NB4 (cell line): ENCODE results near the gene CA5B.

ENCODE experiments used
- DNase-seq: peaks from one replicate; pipeline ENCODE4 v3.0.0; 2010; ENCODE audit warnings: low read depth
- H3K4me3 ChIP-seq: one replicate; pipeline ENCODE4 v1.5.1; 2011; ENCODE audit warnings: mild to moderate bottlenecking, low read depth, low read length, moderate library complexity
- MYC ChIP-seq: IDR thresholded peaks from 2 replicates; pipeline ENCODE4 v1.6.1; 2011; ENCODE audit warnings: low read depth, low read length
- POLR2A ChIP-seq: IDR thresholded peaks from 2 replicates; pipeline ENCODE4 v1.6.1; 2011; ENCODE audit warnings: mild to moderate bottlenecking; ENCODE audit not compliant: insufficient read length; ENCODE audit errors: extremely low read depth
- TF ChIP-seq, protein P1 (sequence below): IDR thresholded peaks from one replicate; pipeline ENCODE4 v1.5.1; 2012; ENCODE audit warnings: low read depth, low read length
- TF ChIP-seq, protein P2 (sequence below): IDR thresholded peaks from 2 replicates; pipeline ENCODE4 v1.6.1; 2011; ENCODE audit warnings: low read depth, low read length

The CA5B gene

DNA sequence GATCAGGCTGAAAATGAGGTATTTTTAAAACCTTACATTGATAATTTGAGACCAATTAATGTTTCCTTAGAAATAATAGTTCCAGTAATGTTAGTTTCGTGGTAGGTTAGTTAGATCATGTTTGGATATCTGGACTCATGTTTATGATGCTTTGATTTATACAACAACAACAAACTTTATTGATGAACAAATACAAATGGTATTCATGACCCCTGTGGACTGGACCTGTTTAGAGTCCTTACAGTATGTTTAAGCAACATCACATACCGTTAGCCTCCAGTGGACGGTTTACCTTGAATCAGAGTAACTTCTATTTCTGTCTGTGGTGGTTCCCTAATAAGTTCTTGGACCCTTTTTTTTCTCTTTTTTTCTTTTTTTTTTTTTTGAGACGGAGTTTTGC lies 70.2 kb downstream of the CA5B start:
- H3K4me3 ChIP-seq: no peak overlapping the region
- DNase-seq: no peak
- no peak for TF ChIP-seq MYC
- TF ChIP-seq, protein P1, sequence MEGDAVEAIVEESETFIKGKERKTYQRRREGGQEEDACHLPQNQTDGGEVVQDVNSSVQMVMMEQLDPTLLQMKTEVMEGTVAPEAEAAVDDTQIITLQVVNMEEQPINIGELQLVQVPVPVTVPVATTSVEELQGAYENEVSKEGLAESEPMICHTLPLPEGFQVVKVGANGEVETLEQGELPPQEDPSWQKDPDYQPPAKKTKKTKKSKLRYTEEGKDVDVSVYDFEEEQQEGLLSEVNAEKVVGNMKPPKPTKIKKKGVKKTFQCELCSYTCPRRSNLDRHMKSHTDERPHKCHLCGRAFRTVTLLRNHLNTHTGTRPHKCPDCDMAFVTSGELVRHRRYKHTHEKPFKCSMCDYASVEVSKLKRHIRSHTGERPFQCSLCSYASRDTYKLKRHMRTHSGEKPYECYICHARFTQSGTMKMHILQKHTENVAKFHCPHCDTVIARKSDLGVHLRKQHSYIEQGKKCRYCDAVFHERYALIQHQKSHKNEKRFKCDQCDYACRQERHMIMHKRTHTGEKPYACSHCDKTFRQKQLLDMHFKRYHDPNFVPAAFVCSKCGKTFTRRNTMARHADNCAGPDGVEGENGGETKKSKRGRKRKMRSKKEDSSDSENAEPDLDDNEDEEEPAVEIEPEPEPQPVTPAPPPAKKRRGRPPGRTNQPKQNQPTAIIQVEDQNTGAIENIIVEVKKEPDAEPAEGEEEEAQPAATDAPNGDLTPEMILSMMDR: no peak
- no peak for TF ChIP-seq POLR2A
- TF ChIP-seq, protein P2, sequence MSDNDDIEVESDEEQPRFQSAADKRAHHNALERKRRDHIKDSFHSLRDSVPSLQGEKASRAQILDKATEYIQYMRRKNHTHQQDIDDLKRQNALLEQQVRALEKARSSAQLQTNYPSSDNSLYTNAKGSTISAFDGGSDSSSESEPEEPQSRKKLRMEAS: no peak

DNA sequence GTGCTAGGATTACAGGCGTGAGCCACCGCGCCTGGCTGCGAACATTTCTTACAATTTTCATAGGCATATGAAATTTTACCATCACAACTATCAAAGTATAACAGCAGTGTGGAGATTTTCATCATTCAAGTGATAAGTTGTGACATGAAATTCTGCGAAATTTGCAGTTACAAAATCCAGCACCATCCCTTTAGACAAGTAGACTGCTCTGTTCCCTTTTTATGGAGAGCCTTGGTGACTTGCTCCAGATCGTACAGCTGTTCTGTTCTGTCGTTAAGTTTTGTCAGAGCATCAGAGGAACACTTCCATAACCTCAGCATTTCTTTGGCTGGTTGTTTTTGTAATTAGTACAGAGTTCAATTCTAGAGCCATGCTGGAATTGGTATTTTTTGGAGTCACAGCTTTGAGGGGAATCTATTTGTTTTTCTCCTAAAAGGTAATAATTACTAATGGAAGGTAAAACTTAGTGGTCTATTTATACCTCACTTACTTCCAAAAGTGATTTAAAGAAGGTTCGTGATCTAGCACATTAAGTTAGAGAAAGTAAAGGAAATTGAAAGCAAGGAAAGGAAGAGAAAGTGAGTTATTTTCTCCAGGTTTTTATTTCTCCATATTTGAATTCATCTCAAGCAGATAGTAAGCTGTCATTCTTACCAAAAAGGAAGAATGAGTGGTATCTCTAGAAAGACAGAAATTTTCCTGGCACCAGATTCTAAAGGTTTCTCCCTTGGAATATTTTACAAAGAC lies 74.3 kb downstream of the CA5B start:
- no peak for DNase-seq
- TF ChIP-seq, protein P1: no peak
- TF ChIP-seq, protein P2: no peak
- TF ChIP-seq POLR2A: no peak
- TF ChIP-seq MYC: no peak

DNA sequence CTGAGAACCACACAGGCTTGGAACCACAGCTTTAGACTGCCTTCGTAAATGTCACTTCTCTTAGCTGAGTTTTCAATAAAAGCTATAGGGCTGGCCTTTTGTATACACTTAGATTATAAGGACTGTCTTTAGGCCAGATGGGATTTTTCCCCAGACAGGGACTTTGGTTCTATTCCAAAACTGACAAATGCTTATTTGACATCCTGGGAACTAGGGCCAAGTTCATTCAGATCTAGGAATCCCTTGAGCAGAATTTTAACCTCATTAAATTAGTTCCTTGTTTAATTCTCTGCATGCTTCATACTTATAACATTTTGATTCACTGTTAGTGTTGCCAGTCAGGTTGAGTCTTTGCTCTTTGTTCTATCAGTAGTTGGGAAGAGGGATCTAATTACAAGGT lies 75.3 kb downstream of the CA5B start:
- no peak overlapping the region for H3K4me3 ChIP-seq
- DNase-seq: no peak
- TF ChIP-seq, protein P1: no peak
- TF ChIP-seq, protein P2: no peak
- TF ChIP-seq POLR2A (no peak), MYC (no peak)

More for the DNA sequence above, 74.3 kb downstream of the CA5B start:
- H3K4me3 ChIP-seq: no peak overlapping the region

DNA sequence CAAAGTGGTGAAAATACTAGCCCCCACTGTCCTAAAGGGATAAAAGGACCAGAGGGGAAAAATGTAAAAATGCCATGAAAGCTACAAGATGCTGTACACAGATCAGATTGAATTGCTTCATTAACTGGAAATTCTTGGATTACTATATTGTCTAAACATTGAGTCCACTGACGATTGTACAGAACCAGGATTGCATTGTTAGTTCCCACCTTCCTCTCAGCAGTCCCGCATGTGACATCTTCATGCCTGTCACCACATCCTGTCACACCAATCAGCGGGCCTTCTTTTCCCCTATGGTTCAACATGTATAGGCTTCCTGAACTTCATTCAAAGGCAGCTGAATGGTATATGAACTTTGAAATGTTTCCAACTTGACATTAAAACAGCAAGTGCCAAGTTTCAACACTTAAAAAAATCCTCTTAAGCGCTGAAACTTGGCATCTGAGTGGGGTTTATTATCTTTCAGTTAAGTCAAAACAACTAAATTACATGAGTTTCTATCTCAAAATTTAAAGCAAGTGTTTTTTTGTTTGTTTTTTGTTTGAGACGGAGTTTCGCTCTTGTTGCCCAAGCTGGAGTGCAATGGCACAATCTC lies 76.8 kb downstream of the CA5B start:
- DNase-seq: no peak

DNA sequence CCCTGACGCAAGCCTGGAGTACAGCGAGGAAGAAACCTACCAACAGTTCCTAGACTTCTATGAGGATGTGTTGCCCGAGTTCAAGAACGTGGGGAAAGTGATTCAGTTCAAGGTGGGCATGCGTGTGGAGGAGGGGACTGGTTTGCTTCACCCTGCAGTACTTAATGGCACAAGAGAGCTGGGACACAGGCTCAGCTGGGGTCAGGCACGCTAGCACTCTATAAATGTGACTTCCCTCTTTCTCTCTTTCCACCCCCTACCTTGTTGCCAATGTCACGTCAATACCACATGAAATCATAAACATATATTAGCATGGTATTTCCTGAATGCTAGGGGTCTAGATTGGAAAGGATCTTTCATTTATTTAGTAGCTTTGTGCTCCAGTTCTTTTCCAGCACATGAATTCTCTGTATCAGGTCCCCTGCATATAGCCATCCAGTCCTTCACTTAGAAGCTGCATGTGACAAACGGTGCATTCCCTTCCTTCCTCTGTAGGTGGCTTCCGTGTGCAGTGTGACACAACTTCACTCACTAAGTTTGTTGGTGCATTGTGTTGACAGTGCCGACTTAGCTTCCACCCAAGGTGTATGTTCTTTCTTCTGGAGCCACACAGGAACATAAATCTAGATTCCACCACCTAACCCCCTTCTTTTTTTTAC lies 77.8 kb downstream of the CA5B start:
- no peak overlapping the region for H3K4me3 ChIP-seq
- peak; percentile 72 for DNase-seq
- TF ChIP-seq, protein P2: peak; percentile 67
- TF ChIP-seq MYC (peak; percentile 35; the same call in 1 of the 2 replicates), POLR2A (no peak)
- TF ChIP-seq, protein P1: peak; percentile 52

More for the DNA sequence above, 76.8 kb downstream of the CA5B start:
- H3K4me3 ChIP-seq: no peak overlapping the region
- TF ChIP-seq, protein P1: no peak
- TF ChIP-seq MYC (no peak), POLR2A (no peak)
- TF ChIP-seq, protein P2: no peak
